CD4-positive, alpha-beta T cell (primary cell): ENCODE data around the gene MBOAT7. TPM values are rescaled to one million over a fixed set of nuclear protein-coding genes. Genes with fewer than 3 reads are reported as not detected.

Source experiments
- ATAC-seq: fragments of 200-7000 bp; cut with Tn5 transposase; one replicate; pipeline ENCODE4 v1.10.0; 2022; ENCODE audit warnings: mild to moderate bottlenecking; ENCODE audit not compliant: poor library complexity
- CTCF ChIA-PET: fragments of 350-600 bp; sonication (Branson Sonifier 250); formaldehyde crosslinking; loops from one replicate; lab custom pipeline; 2021; ENCODE audit warnings: antibody characterized with exemption, inconsistent platforms; lab: Charles Lee
- POLR2A ChIA-PET: fragments of 350-600 bp; sonication (Branson Sonifier 250); formaldehyde crosslinking; loops from one replicate; lab custom pipeline; 2021; ENCODE audit warnings: antibody characterized with exemption, inconsistent platforms; lab: Charles Lee
- DNase-seq, 14 experiments: peaks; one replicate each; pipeline ENCODE4 v3.0.0-alpha.2; 2013 to 2020; ENCODE audit warnings: mixed read lengths in 2 of 14
- H3K27ac ChIP-seq, 2 donors: one replicate each; pipeline versions ENCODE4 v1.5.1 to v1.7.0; 2013; ENCODE audit warnings: low read length in 2 of 2, low read depth in 1 of 2, mild to moderate bottlenecking in 1 of 2
- H3K27me3 ChIP-seq, 2 experiments: 1 replicate in 1 of 2; 2 replicates in 1 of 2; pipeline versions ENCODE4 v1.6.1 to v1.7.0; 2013; ENCODE audit warnings: low read length in 2 of 2, control low read depth in 1 of 2, mild to moderate bottlenecking in 1 of 2, moderate library complexity in 1 of 2; ENCODE audit not compliant: insufficient read depth in 2 of 2, control insufficient read depth in 1 of 2
- H3K36me3 ChIP-seq: one replicate; pipeline ENCODE4 v1.6.1; 2013; ENCODE audit warnings: low read length, control low read depth; ENCODE audit not compliant: insufficient read depth
- H3K4me1 ChIP-seq: one replicate; pipeline ENCODE4 v1.6.1; 2013; ENCODE audit warnings: low read length, control low read depth; ENCODE audit not compliant: insufficient read depth
- H3K4me3 ChIP-seq: one replicate; pipeline ENCODE4 v1.5.1; 2013; ENCODE audit warnings: mild to moderate bottlenecking, low read length, moderate library complexity
- H3K9me3 ChIP-seq, 2 experiments: 1 replicate in 1 of 2; 2 replicates in 1 of 2; pipeline versions ENCODE4 v1.6.1 to v1.7.0; 2013; ENCODE audit warnings: low read length in 2 of 2, mild to moderate bottlenecking in 2 of 2, control low read depth in 1 of 2, moderate library complexity in 1 of 2; ENCODE audit not compliant: control insufficient read depth in 1 of 2, insufficient read depth in 1 of 2
- H3K27ac Mint-ChIP-seq: one replicate; pipeline ENCODE4 v1.8.0; 2020; ENCODE audit warnings: mixed read lengths
- H3K27me3 Mint-ChIP-seq: one replicate; pipeline ENCODE4 v1.8.0; 2021; ENCODE audit warnings: mixed read lengths
- H3K36me3 Mint-ChIP-seq: one replicate; pipeline ENCODE4 v1.8.0; 2021; ENCODE audit warnings: low read depth, mixed read lengths
- H3K4me1 Mint-ChIP-seq: one replicate; pipeline ENCODE4 v1.8.0; 2021; ENCODE audit warnings: low read depth, mixed read lengths
- H3K4me3 Mint-ChIP-seq: one replicate; pipeline ENCODE4 v1.8.0; 2020; ENCODE audit warnings: mild to moderate bottlenecking, mixed read lengths
- H3K9me3 Mint-ChIP-seq: one replicate; pipeline ENCODE4 v1.8.0; 2020; ENCODE audit warnings: mixed read lengths
- CTCF ChIP-seq: fragments of 200-600 bp; IDR thresholded peaks from one replicate; pipeline ENCODE4 v1.8.0; 2022; ENCODE audit warnings: antibody characterized with exemption, mild to moderate bottlenecking
- intact Hi-C, 2 experiments: fragments of 100-400 bp; cut with DNase I in 1 of 2; cut with micrococcal nuclease in 1 of 2; formaldehyde crosslinking; loops; one replicate each; pipeline versions ENCODE4 v1.15.1 to v1.9.0; 2023 to 2025; cut with DNase I, micrococcal nuclease
- total RNA-seq, 174 experiments: library from RNA in 2 of 174; stranded (reverse) in 2 of 174; gene quantifications; one replicate each; pipeline ENCODE4 v1.2.3 and lab custom pipeline; 2021 to 2026

Gene MBOAT7
- total RNA-seq, 2 experiments from 2014 or later: 13.7 to 18.0 TPM

- H3K4me3 ChIP-seq: no peak overlapping the region
- Mint-ChIP-seq H3K4me1 (no peaks in the 10 kb centered on the region), H3K36me3 (peaks cover 64% of the 10 kb centered on the region), H3K4me3 (no peak overlapping the region), H3K9me3 (no peaks in the 10 kb centered on the region), H3K27ac (no peak overlapping the region), H3K27me3 (no peaks in the 10 kb centered on the region)
- ATAC-seq: no peak
- TF ChIP-seq CTCF: no peak
- no peaks in the 10 kb centered on the region for H3K27me3 ChIP-seq
- no peak for DNase-seq
- H3K9me3 ChIP-seq: no peaks in the 10 kb centered on the region
- ChIA-PET CTCF (no interaction called here), POLR2A (no interaction called here)
- H3K36me3 ChIP-seq: peaks cover 83% of the 10 kb centered on the region
- H3K27ac ChIP-seq: no peak overlapping the region
- intact Hi-C loops: no loop called here
- no peaks in the 10 kb centered on the region for H3K4me1 ChIP-seq
These were observed 63.7 kb downstream of the MBOAT7 start for GRCh38 chr19:54125713-54126112.

- POLR2A ChIA-PET: interaction anchor here (0.8 to 1.5 kb wide), 3 partner anchors 9 to 19 kb away, joined by 3 to 5 read pairs (median 4); partner anchors contain the start of genes CNOT3, PRPF31 and TFPT
- no peak for ATAC-seq
These were observed 65.0 kb downstream of the MBOAT7 start for GRCh38 chr19:54124393-54124792.

GRCh38 chr19:54123682-54124081 is 65.7 kb downstream of the MBOAT7 start:
- ATAC-seq (no peak), DNase-seq (no peak)
- Mint-ChIP-seq H3K36me3 (peaks cover 75% of the 10 kb centered on the region), H3K27me3 (no peaks in the 10 kb centered on the region), H3K4me1 (no peaks in the 10 kb centered on the region), H3K4me3 (no peak overlapping the region), H3K27ac (no peak overlapping the region), H3K9me3 (no peaks in the 10 kb centered on the region)
- Histone ChIP-seq H3K27ac (no peak overlapping the region), H3K4me3 (no peak overlapping the region), H3K27me3 (no peaks in the 10 kb centered on the region), H3K4me1 (no peaks in the 10 kb centered on the region), H3K9me3 (no peaks in the 10 kb centered on the region), H3K36me3 (peaks cover 91% of the 10 kb centered on the region)
- ChIA-PET CTCF (no interaction called here), POLR2A (interaction anchor here (0.5 to 1.5 kb wide), 3 partner anchors 8 to 255 kb away, joined by 3 to 5 read pairs (median 4); partner anchors contain the start of genes CNOT3, PRPF31 and TFPT)
- no peak for TF ChIP-seq CTCF
- intact Hi-C loops: no loop called here

More at GRCh38 chr19:54124393-54124792, 65.0 kb downstream of the MBOAT7 start:
- H3K4me1 ChIP-seq: no peaks in the 10 kb centered on the region
- CTCF ChIA-PET: no interaction called here
- Mint-ChIP-seq H3K9me3 (no peaks in the 10 kb centered on the region), H3K4me1 (no peaks in the 10 kb centered on the region), H3K36me3 (peaks cover 75% of the 10 kb centered on the region), H3K27me3 (no peaks in the 10 kb centered on the region), H3K27ac (no peak overlapping the region), H3K4me3 (no peak overlapping the region)
- H3K36me3 ChIP-seq: peaks cover 92% of the 10 kb centered on the region
- DNase-seq: no peak
- no peak overlapping the region for H3K4me3 ChIP-seq
- intact Hi-C loops: no loop called here
- TF ChIP-seq CTCF: no peak
- H3K9me3 ChIP-seq: no peaks in the 10 kb centered on the region
- no peak overlapping the region for H3K27ac ChIP-seq
- no peaks in the 10 kb centered on the region for H3K27me3 ChIP-seq

Other genes with a start within 250 kb of the MBOAT7 start
- not detected for gene CACNG8, start 226.6 kb downstream of the MBOAT7 start, total RNA-seq
- not detected for gene CACNG6, start 197.9 kb downstream of the MBOAT7 start, total RNA-seq
- gene VSTM1, start 125.7 kb downstream of the MBOAT7 start, total RNA-seq: not detected
- not detected for gene TARM1, start 108.2 kb downstream of the MBOAT7 start, total RNA-seq
- under 1 TPM; 0.41 to 0.42 TPM for gene OSCAR, start 88.8 kb downstream of the MBOAT7 start, total RNA-seq
- 10 to 100 TPM; 63.0 to 63.5 TPM for gene NDUFA3, start 86.7 kb downstream of the MBOAT7 start, total RNA-seq
- 10 to 100 TPM; 10.1 to 11.2 TPM for gene TFPT, start 73.9 kb downstream of the MBOAT7 start, total RNA-seq
- 10 to 100 TPM; 52.9 to 55.9 TPM for gene PRPF31, start 73.8 kb downstream of the MBOAT7 start, total RNA-seq
- gene CNOT3, start 51.8 kb downstream of the MBOAT7 start, total RNA-seq: 10 to 100 TPM; 26.7 to 28.7 TPM
- 10 to 100 TPM; 14.4 to 16.0 TPM for gene LENG1, start 29.9 kb downstream of the MBOAT7 start, total RNA-seq
- 1 to 10 TPM in 1 of 2 experiments, under 1 TPM in 1; 0.84 to 1.5 TPM for gene TMC4, start 16.4 kb downstream of the MBOAT7 start, total RNA-seq
- gene TSEN34, start 1.7 kb upstream of the MBOAT7 start, total RNA-seq: 1 to 10 TPM; 8.4 to 8.6 TPM
- gene RPS9, start 11.3 kb upstream of the MBOAT7 start, total RNA-seq: 1,000 to 10,000 TPM; 2,017 to 2,050 TPM
- gene LILRB3, start 33.4 kb upstream of the MBOAT7 start, total RNA-seq: 1 to 10 TPM; 1.1 to 1.3 TPM
- gene LILRA6, start 53.2 kb upstream of the MBOAT7 start, total RNA-seq: under 1 TPM in 1 of 2 experiments, not detected in 1; 0.60 TPM
- gene LILRB5, start 67.7 kb upstream of the MBOAT7 start, total RNA-seq: not detected
- gene LILRB2, start 91.5 kb upstream of the MBOAT7 start, total RNA-seq: 1 to 10 TPM; 1.3 to 1.5 TPM
- gene LILRA5, start 123.6 kb upstream of the MBOAT7 start, total RNA-seq: 1 to 10 TPM; 1.5 TPM
- under 1 TPM; 0.47 to 0.52 TPM for gene LILRA4, start 149.6 kb upstream of the MBOAT7 start, total RNA-seq
- gene LAIR1, start 175.4 kb upstream of the MBOAT7 start, total RNA-seq: 10 to 100 TPM; 12.3 to 14.4 TPM
- gene TTYH1, start 225.9 kb upstream of the MBOAT7 start, total RNA-seq: not detected